Smooth muscle cell (in vitro differentiated cells): ENCODE results near the gene P2RX7. TPM values are rescaled to one million over a fixed set of nuclear protein-coding genes. Genes with fewer than 3 reads are reported as not detected.

Experiments used
- DNase-seq: peaks from one replicate; lab custom pipeline; 2025; ENCODE audit not compliant: unreplicated experiment; lab: John Stamatoyannopoulos, UW
- H2AFZ ChIP-seq: fragments of 200-600 bp; sonication (generic); 2 replicates; pipeline ENCODE4 v1.6.0; 2016; ENCODE audit warnings: antibody characterized with exemption, low read depth, mild to moderate bottlenecking
- H3F3A ChIP-seq: fragments of 200-600 bp; sonication (generic); 2 replicates; pipeline ENCODE4 v1.6.0; 2017; ENCODE audit warnings: antibody characterized with exemption, low read depth
- H3K27ac ChIP-seq: fragments of 200-600 bp; sonication (generic); 2 replicates; pipeline ENCODE4 v1.5.1; 2016; ENCODE audit warnings: low read depth, mild to moderate bottlenecking
- H3K27me3 ChIP-seq: fragments of 200-600 bp; sonication (generic); 2 replicates; pipeline ENCODE4 v1.6.1; 2016; ENCODE audit warnings: low read depth, mild to moderate bottlenecking
- H3K36me3 ChIP-seq: fragments of 200-600 bp; sonication (generic); 2 replicates; pipeline ENCODE4 v1.5.1; 2016; ENCODE audit warnings: low read depth
- H3K4me1 ChIP-seq: fragments of 200-600 bp; sonication (generic); 2 replicates; pipeline ENCODE4 v1.5.1; 2016; ENCODE audit warnings: low read depth
- H3K4me2 ChIP-seq: fragments of 200-600 bp; sonication (generic); 2 replicates; pipeline ENCODE4 v1.6.0; 2016; ENCODE audit warnings: mild to moderate bottlenecking
- H3K4me3 ChIP-seq: fragments of 200-600 bp; sonication (generic); 2 replicates; pipeline ENCODE4 v1.5.1; 2016; ENCODE audit warnings: mild to moderate bottlenecking
- H3K79me2 ChIP-seq: fragments of 200-600 bp; sonication (generic); 2 replicates; pipeline ENCODE4 v1.6.0; 2016; ENCODE audit warnings: low read depth, mild to moderate bottlenecking
- H3K9ac ChIP-seq: fragments of 200-600 bp; sonication (generic); 2 replicates; pipeline ENCODE4 v1.6.0; 2016; ENCODE audit warnings: low read depth
- H3K9me3 ChIP-seq: fragments of 200-600 bp; sonication (generic); replicated peaks from 2 replicates; pipeline ENCODE4 v1.5.1; 2016; ENCODE audit warnings: low read depth
- H4K20me1 ChIP-seq: fragments of 200-600 bp; sonication (generic); 2 replicates; pipeline ENCODE4 v1.6.0; 2016; ENCODE audit warnings: low read depth
- CTCF ChIP-seq: fragments of 200-600 bp; sonication (generic); IDR thresholded peaks from 2 replicates; pipeline ENCODE4 v1.5.1; 2017; ENCODE audit warnings: borderline replicate concordance, mild to moderate bottlenecking, antibody characterized with exemption; ENCODE audit not compliant: insufficient read depth, poor library complexity, severe bottlenecking
- WGBS: methylation state at CpG from one replicate; pipeline ENCODE4 v1.1.7; 2016; ENCODE audit warnings: low lambda C conversion rate; 5-methylcytosine and 5-hydroxymethylcytosine counted together
- polyA plus RNA-seq: library from polyadenylated mRNA; unstranded; fragments of >200 nt; fragmentation: Nextera tagmentation; extraction: Ambion mirVana; gene quantifications from 2 replicates; pipeline ENCODE4 v1.2.1, GENCODE V29; 2016
- total RNA-seq: library from RNA; depleted of rRNA; stranded (reverse); fragments of >200 nt; gene quantifications from 2 replicates; pipeline ENCODE4 v1.2.3, GENCODE V29; 2014

The P2RX7 gene
- total and polyA plus RNA-seq, 2 experiments from 2014 or later, result 1.1 to 1.6 TPM

DNA sequence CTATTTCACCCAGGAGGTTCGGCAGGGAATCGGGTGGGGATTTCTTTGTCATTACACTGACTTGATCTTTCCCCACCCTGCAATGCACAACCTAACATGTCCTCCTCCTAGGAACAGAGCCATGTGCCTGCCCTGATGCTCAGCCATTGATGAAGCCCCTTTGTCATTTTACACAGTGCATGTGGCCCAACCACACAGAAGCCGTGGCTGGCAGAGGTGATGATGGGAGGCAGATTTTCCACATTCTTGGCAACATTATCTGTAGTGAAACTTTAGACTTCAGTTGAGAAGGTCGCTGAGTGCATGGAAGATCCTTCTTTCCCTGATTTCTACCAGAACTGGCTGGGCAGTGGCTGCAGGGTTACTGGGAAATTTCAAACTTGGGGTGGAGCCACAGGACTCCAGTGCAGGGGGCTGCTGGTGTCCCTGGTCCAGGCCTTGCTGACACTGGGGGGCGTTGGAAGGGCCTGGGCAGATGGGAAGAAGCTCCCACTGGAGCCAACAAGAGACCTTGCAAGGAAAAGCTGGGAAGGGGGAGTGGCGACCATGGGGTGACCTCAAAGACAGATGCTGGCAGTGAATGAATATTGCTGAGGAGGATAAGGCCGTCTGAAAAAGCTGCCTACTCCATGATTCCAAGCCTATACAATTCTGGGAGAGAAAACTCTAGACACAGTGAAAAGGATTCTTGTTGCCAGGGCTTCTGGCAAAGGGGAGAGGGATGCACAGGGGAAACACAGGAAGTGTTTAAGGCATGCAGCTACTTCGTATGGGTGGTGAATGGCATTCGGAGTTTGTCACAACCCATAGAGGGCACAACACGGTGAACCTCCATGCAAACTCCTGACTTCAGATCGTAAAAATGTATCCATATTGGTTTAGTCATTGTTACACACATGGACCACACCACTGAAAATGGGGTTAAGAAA lies 41.8 kb upstream of the P2RX7 start:
- Histone ChIP-seq H3F3A (no peaks in the 10 kb centered on the region), H3K4me2 (no peak overlapping the region), H4K20me1 (no peaks in the 10 kb centered on the region), H3K4me1 (no peaks in the 10 kb centered on the region), H3K27me3 (no peaks in the 10 kb centered on the region), H3K79me2 (no peaks in the 10 kb centered on the region), H3K4me3 (no peak overlapping the region), H3K36me3 (no peaks in the 10 kb centered on the region), H3K9me3 (no peaks in the 10 kb centered on the region), H2AFZ (no peak overlapping the region), H3K27ac (no peak overlapping the region), H3K9ac (no peak overlapping the region)
- TF ChIP-seq CTCF, result no peak
- WGBS, result 79% methylated on average over 11 of the region's 11 CpGs
- DNase-seq, result no peak

DNA sequence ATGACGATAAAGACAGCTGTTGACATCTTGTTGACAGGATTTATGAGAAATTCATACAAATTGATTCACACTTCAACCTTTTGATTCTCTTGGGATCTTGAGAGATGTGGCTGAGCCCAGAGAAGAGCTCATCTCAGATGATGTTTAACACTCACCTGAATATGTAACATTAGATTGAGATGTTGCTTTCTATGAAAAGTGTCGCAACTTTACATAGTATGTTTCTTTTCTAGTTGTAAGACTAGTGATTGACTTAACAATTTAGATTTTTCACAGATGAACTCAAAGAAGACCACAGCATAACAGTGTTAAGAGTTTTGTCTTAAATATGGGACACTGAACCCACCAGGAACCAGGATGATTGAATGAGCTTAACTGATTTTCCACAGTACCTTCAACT lies 40.6 kb upstream of the P2RX7 start:
- DNase-seq, result no peak
- H3K36me3 ChIP-seq, result no peaks in the 10 kb centered on the region
- H3K4me3 ChIP-seq, result no peak overlapping the region
- H2AFZ ChIP-seq, result no peak overlapping the region
- no peak for TF ChIP-seq CTCF
- no peak overlapping the region for H3K27ac ChIP-seq
- H3K4me1 ChIP-seq, result no peaks in the 10 kb centered on the region
- H4K20me1 ChIP-seq, result no peaks in the 10 kb centered on the region
- no peaks in the 10 kb centered on the region for H3K27me3 ChIP-seq
- 94% methylated on average over 2 of the region's 2 CpGs for WGBS
- H3F3A ChIP-seq, result no peaks in the 10 kb centered on the region
- H3K9ac ChIP-seq, result no peak overlapping the region
- H3K9me3 ChIP-seq, result no peaks in the 10 kb centered on the region
- no peak overlapping the region for H3K4me2 ChIP-seq
- H3K79me2 ChIP-seq, result no peaks in the 10 kb centered on the region

- H2AFZ ChIP-seq, result no peak overlapping the region
- H3K4me2 ChIP-seq, result no peak overlapping the region
- TF ChIP-seq CTCF, result no peak
- H3K27ac ChIP-seq, result no peak overlapping the region
- no peaks in the 10 kb centered on the region for H3K36me3 ChIP-seq
- no peaks in the 10 kb centered on the region for H3K9me3 ChIP-seq
- H3K9ac ChIP-seq, result no peak overlapping the region
- WGBS, result 90% methylated on average over 30 of the region's 31 CpGs
- H3K4me3 ChIP-seq, result no peak overlapping the region
- H3F3A ChIP-seq, result no peaks in the 10 kb centered on the region
- no peaks in the 10 kb centered on the region for H3K79me2 ChIP-seq
- no peaks in the 10 kb centered on the region for H4K20me1 ChIP-seq
- H3K27me3 ChIP-seq, result no peaks in the 10 kb centered on the region
- H3K4me1 ChIP-seq, result no peaks in the 10 kb centered on the region
- DNase-seq, result no peak
Observed at GRCh38 chr12:121093487-121093891, 39.2 kb upstream of the P2RX7 start.
